Natural killer cell (primary cell): ENCODE measurements around the gene RPS19. TPM values are rescaled to one million over a fixed set of nuclear protein-coding genes. Genes with fewer than 3 reads are reported as not detected.

ENCODE experiments used
- ATAC-seq, 3 donors: fragments of 150-1000 bp in 2 of 3; fragments of 200-7000 bp in 1 of 3; cut with Tn5 transposase; 1 replicate in 1 of 3; 2 replicates in 2 of 3; pipeline ENCODE4 v1.10.0; 2021; ENCODE audit warnings: mild to moderate bottlenecking in 2 of 3, moderate library complexity in 2 of 3
- DNase-seq, 2 donors: peaks; one replicate each; pipeline versions ENCODE4 v3.0.0 to v3.0.0-alpha.2; 2013 to 2021; ENCODE audit warnings: mixed read lengths in 1 of 2
- H3K27ac ChIP-seq: one replicate; pipeline ENCODE4 v1.5.1; 2013; ENCODE audit warnings: mild to moderate bottlenecking, low read length
- H3K27me3 ChIP-seq: one replicate; pipeline ENCODE4 v1.6.1; 2013; ENCODE audit warnings: low read length; ENCODE audit not compliant: control insufficient read depth, insufficient read depth
- H3K36me3 ChIP-seq: one replicate; pipeline ENCODE4 v1.6.1; 2013; ENCODE audit warnings: low read length; ENCODE audit not compliant: control insufficient read depth, insufficient read depth
- H3K4me1 ChIP-seq: one replicate; pipeline ENCODE4 v1.6.1; 2013; ENCODE audit warnings: low read length; ENCODE audit not compliant: control insufficient read depth, insufficient read depth
- H3K4me3 ChIP-seq: one replicate; pipeline ENCODE4 v1.5.1; 2013; ENCODE audit warnings: low read length
- H3K9me3 ChIP-seq: one replicate; pipeline ENCODE4 v1.6.1; 2013; ENCODE audit warnings: low read length; ENCODE audit not compliant: control insufficient read depth, insufficient read depth
- H3K27ac Mint-ChIP-seq, 2 donors: one replicate each; pipeline ENCODE4 v1.8.0; 2022; ENCODE audit warnings: mild to moderate bottlenecking in 2 of 2, mixed read lengths in 2 of 2, moderate library complexity in 1 of 2
- H3K27me3 Mint-ChIP-seq, 2 donors: one replicate each; pipeline ENCODE4 v1.8.0; 2022; ENCODE audit warnings: low read depth in 2 of 2, mixed read lengths in 2 of 2
- H3K36me3 Mint-ChIP-seq: one replicate; pipeline ENCODE4 v1.8.0; 2022; ENCODE audit warnings: mixed read lengths
- H3K4me1 Mint-ChIP-seq, 2 donors: one replicate each; pipeline ENCODE4 v1.8.0; 2022; ENCODE audit warnings: mixed read lengths in 2 of 2
- H3K4me3 Mint-ChIP-seq: one replicate; pipeline ENCODE4 v1.8.0; 2022; ENCODE audit warnings: mild to moderate bottlenecking, moderate library complexity, mixed read lengths
- H3K9me3 Mint-ChIP-seq, 2 donors: one replicate each; pipeline ENCODE4 v1.8.0; 2022; ENCODE audit warnings: mixed read lengths in 2 of 2
- WGBS: methylation state at CpG from one replicate; pipeline ENCODE4 v1.1.7; 2013; ENCODE audit warnings: missing lambda C conversion rate; ENCODE audit not compliant: insufficient coverage; 5-methylcytosine and 5-hydroxymethylcytosine counted together
- intact Hi-C: fragments of 100-400 bp; cut with micrococcal nuclease; formaldehyde crosslinking; loops from one replicate; pipeline ENCODE4 v1.14.2; 2022
- total RNA-seq, 4 donors: library from RNA; stranded (reverse); fragments of 120-200 nt in 1 of 4; gene quantifications; one replicate each; pipeline versions ENCODE4 v1.2.3 to v1.2.4, GENCODE V29; 2013 to 2022
- TF ChIP-seq, protein P1 (sequence below): fragments of 200-600 bp; IDR thresholded peaks from one replicate; pipeline ENCODE4 v1.8.0; 2022; ENCODE audit warnings: antibody characterized with exemption

RPS19 gene
- total RNA-seq, 3 donors from 2014 or later (not counting 1 experiment from before 2014, with no cell fraction given), result 1,358 to 1,814 (median 1,709) TPM

GRCh38 chr19:41811981-41812380, 48.1 kb upstream of the RPS19 start:
- no peak for DNase-seq
- Histone ChIP-seq H3K36me3 (no peaks in the 10 kb centered on the region), H3K27ac (no peak overlapping the region), H3K4me1 (peaks cover 21% of the 10 kb centered on the region), H3K27me3 (no peaks in the 10 kb centered on the region), H3K9me3 (no peaks in the 10 kb centered on the region), H3K4me3 (no peak overlapping the region)
- WGBS, result 76% methylated on average over 3 of the region's 3 CpGs
- intact Hi-C loops, result no loop called here
- ATAC-seq, result no peak
- Mint-ChIP-seq H3K27me3 (peaks cover 7 to 10% of the 10 kb centered on the region in 2 donors), H3K4me1 (no peaks in the 10 kb centered on the region), H3K36me3 (no peaks in the 10 kb centered on the region), H3K27ac (no peak overlapping the region), H3K9me3 (no peaks in the 10 kb centered on the region), H3K4me3 (no peak overlapping the region)
- TF ChIP-seq, protein P1, sequence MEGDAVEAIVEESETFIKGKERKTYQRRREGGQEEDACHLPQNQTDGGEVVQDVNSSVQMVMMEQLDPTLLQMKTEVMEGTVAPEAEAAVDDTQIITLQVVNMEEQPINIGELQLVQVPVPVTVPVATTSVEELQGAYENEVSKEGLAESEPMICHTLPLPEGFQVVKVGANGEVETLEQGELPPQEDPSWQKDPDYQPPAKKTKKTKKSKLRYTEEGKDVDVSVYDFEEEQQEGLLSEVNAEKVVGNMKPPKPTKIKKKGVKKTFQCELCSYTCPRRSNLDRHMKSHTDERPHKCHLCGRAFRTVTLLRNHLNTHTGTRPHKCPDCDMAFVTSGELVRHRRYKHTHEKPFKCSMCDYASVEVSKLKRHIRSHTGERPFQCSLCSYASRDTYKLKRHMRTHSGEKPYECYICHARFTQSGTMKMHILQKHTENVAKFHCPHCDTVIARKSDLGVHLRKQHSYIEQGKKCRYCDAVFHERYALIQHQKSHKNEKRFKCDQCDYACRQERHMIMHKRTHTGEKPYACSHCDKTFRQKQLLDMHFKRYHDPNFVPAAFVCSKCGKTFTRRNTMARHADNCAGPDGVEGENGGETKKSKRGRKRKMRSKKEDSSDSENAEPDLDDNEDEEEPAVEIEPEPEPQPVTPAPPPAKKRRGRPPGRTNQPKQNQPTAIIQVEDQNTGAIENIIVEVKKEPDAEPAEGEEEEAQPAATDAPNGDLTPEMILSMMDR, result no peak

DNA sequence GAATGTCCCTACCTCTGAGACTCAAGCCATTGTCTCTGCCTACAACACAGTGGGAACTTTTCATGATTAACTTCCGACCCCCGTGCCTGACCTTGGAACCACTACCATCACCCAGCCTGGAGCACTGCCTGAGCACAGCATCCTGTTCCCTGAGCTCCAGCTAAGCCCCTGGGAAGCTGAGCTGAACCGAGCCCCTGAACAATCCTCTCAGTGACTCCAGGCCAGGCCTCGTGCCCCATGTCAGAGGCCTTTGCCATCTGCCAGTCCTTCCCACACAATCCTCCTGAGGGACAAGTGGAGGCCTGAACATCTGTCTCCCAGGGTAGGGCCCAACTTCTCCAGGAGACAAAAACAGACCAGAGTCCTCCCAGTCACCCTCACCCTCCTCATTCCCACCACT, 46.1 kb upstream of the RPS19 start:
- Histone ChIP-seq H3K36me3 (no peaks in the 10 kb centered on the region), H3K4me1 (peaks cover 21% of the 10 kb centered on the region), H3K27me3 (no peaks in the 10 kb centered on the region), H3K4me3 (no peak overlapping the region), H3K9me3 (no peaks in the 10 kb centered on the region), H3K27ac (no peak overlapping the region)
- no peaks in the 10 kb centered on the region for H3K36me3 Mint-ChIP-seq
- H3K27ac Mint-ChIP-seq, result no peak overlapping the region
- intact Hi-C loops, result no loop called here
- TF ChIP-seq, protein P1, result no peak
- ATAC-seq (no peak), DNase-seq (no peak)
- peaks cover 0 to 7% of the 10 kb centered on the region in 2 donors for H3K27me3 Mint-ChIP-seq
- 93% methylated on average over 4 of the region's 4 CpGs for WGBS
- no peak overlapping the region for H3K4me3 Mint-ChIP-seq
- H3K9me3 Mint-ChIP-seq, result no peaks in the 10 kb centered on the region
- no peaks in the 10 kb centered on the region for H3K4me1 Mint-ChIP-seq

DNA sequence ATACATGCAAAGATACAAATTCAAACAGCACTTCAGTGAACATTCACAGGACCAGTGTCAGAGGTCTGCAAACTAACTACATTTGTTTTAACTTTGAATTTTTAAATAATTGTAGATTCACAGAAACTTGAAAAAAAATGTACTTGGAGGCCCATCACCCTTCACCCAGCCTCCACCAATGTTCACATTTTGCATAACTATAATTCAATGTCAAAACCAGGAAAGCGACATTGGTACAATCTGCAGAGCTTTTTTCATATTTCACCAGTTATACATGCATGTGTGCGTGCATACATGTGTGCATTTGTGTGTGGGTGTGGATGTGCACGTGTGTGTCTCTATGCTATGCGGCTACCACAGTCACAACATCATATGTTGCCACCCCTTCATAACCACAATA, 44.8 kb upstream of the RPS19 start:
- Mint-ChIP-seq H3K4me3 (no peak overlapping the region), H3K27ac (no peak overlapping the region), H3K9me3 (no peaks in the 10 kb centered on the region), H3K4me1 (no peaks in the 10 kb centered on the region), H3K27me3 (peaks cover 0 to 3% of the 10 kb centered on the region in 2 donors), H3K36me3 (no peaks in the 10 kb centered on the region)
- no peaks in the 10 kb centered on the region for H3K36me3 ChIP-seq
- H3K27me3 ChIP-seq, result no peaks in the 10 kb centered on the region
- H3K4me1 ChIP-seq, result peaks cover 11% of the 10 kb centered on the region
- DNase-seq (no peak), ATAC-seq (no peak)
- intact Hi-C loops, result no loop called here
- no peaks in the 10 kb centered on the region for H3K9me3 ChIP-seq
- no peak overlapping the region for H3K4me3 ChIP-seq
- TF ChIP-seq, protein P1, result no peak
- WGBS, result 67% methylated on average over 1 of the region's 4 CpGs
- no peak overlapping the region for H3K27ac ChIP-seq

DNA sequence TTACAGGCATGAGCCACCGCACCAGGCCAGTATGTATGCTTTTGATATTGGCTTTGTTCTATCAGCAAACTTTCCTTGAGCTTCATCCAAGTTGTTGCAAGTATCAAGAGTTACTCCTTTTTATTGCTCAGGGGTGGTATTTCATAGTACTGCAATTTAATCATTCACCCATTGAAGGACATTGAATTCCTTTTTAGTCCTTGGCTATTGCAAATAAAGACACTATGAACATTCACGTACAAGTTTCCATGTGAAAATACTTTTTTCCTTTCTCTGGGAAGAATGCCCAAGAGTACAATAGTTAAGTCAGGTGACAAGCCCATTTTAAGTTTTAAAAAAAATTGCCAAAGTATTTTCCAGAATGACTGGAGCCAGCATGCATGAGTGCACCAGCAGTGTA, 43.3 kb upstream of the RPS19 start:
- Mint-ChIP-seq H3K36me3 (no peaks in the 10 kb centered on the region), H3K27me3 (peaks cover 0 to 8% of the 10 kb centered on the region in 2 donors), H3K9me3 (no peaks in the 10 kb centered on the region), H3K27ac (no peak overlapping the region), H3K4me3 (no peak overlapping the region), H3K4me1 (peaks cover 0 to 5% of the 10 kb centered on the region in 2 donors)
- ATAC-seq (no peak), DNase-seq (no peak)
- Histone ChIP-seq H3K27me3 (no peaks in the 10 kb centered on the region), H3K27ac (no peak overlapping the region), H3K9me3 (no peaks in the 10 kb centered on the region), H3K4me3 (no peak overlapping the region), H3K4me1 (no peaks in the 10 kb centered on the region), H3K36me3 (no peaks in the 10 kb centered on the region)
- TF ChIP-seq, protein P1, result no peak
- intact Hi-C loops, result no loop called here
- WGBS, result 96% methylated on average over 2 of the region's 2 CpGs
